Measurements from ENCODE around the gene TACC2. TPM values are rescaled to one million over a fixed set of nuclear protein-coding genes. Genes with fewer than 3 reads are reported as not detected.

Gene TACC2
- total and polyA plus RNA-seq, 9 of the 15 experiments (the other 6 are each of a cell fraction or from before 2014, with no cell fraction given): under 0.01 to 0.35 (median 0.03) TPM; not detected in 6

GRCh38 chr10:122248356-122249302 is 259.7 kb downstream of the TACC2 start (continued):
- TF ChIP-seq NR0B1 (IDR thresholded peaks at IDR 0.05; ENCODE audit: partially characterized antibody): no peak

- BruUV-seq (replicated peaks): no TSS peak
- no peak for ATAC-seq
- WGBS (ENCODE audit: insufficient coverage, low coverage, missing lambda C conversion rate): 3% methylated on average over 11 of the region's 11 CpGs
- Histone ChIP-seq H3K9me1 (ENCODE audit: control insufficient read depth, insufficient read depth, low read length) (no peaks in the 10 kb centered on the region), H3K4me1 (replicated peaks in 1 of 2; ENCODE audit: control insufficient read depth in 2 of 2, insufficient read depth in 2 of 2, low read length in 2 of 2) (no peaks in the 10 kb centered on the region), H3K27me3 (ENCODE audit: control insufficient read depth in 2 of 2, insufficient read depth in 2 of 2, low read length in 2 of 2) (peaks cover 0 to 22% of the 10 kb centered on the region in 2 experiments; a peak in 2 of 5 replicates), H3K36me3 (ENCODE audit: control insufficient read depth, insufficient read depth, low read length) (no peaks in the 10 kb centered on the region), H3K27ac (ENCODE audit: extremely low read depth, low read depth, low read length) (no peak overlapping the region), H2AFZ (ENCODE audit: low read depth, low read length) (no peak overlapping the region), H3K4me3 (no peak overlapping the region), H3K9ac (ENCODE audit: insufficient read depth in 1 of 2, low read depth in 2 of 2, low read length in 2 of 2) (no peak overlapping the region), H3K9me3 (replicated peaks; ENCODE audit: control insufficient read depth, insufficient read depth, low read depth, low read length) (no peaks in the 10 kb centered on the region), H3K79me2 (ENCODE audit: control insufficient read depth, insufficient read depth, low read length) (no peaks in the 10 kb centered on the region), H4K20me1 (replicated peaks; ENCODE audit: control insufficient read depth, insufficient read depth, low read length) (no peaks in the 10 kb centered on the region), H3K4me2 (ENCODE audit: insufficient read depth, low read length) (no peak overlapping the region)
- ChIA-PET CTCF (ENCODE audit: low intra/inter-chr PET ratio) (no interaction called here), POLR2A (no interaction called here)
- DNase-seq (ENCODE audit: extremely low read depth in 1 of 4, low spot score in 3 of 4): no peak
- intact Hi-C loops (cut with micrococcal nuclease) (no loop called here), in situ Hi-C loops (cut with MboI) (no loop called here)
- no peak for FAIRE-seq
- TF ChIP-seq TCF7 (IDR thresholded peaks at IDR 0.05; ENCODE audit: borderline replicate concordance) (no peak), ZNF384 (IDR thresholded peaks at IDR 0.05; ENCODE audit: low read depth, low read length) (no peak), ZNF184 (CRISPR knock-in tag; IDR thresholded peaks at IDR 0.05) (no peak), NR2C1 (IDR thresholded peaks at IDR 0.05) (no peak), NR2C1 (tag; IDR thresholded peaks at IDR 0.05) (no peak), MAFK (IDR thresholded peaks at IDR 0.05; ENCODE audit: low read length) (no peak), FOXJ3 (CRISPR knock-in tag; IDR thresholded peaks at IDR 0.05) (no peak), RBM14 (IDR thresholded peaks at IDR 0.05; ENCODE audit: borderline replicate concordance, insufficient read depth, low read depth, low read length) (no peak), ZNF395 (CRISPR knock-in tag; IDR thresholded peaks at IDR 0.05) (no peak), ZBTB11 (CRISPR knock-in tag; IDR thresholded peaks at IDR 0.05) (no peak), ZNF445 (CRISPR knock-in tag; IDR thresholded peaks at IDR 0.05; ENCODE audit: low read depth) (no peak), HNRNPK (IDR thresholded peaks at IDR 0.05; ENCODE audit: low read depth, low read length, poor library complexity, severe bottlenecking) (no peak)
Measured at GRCh38 chr10:122249303-122249850, 260.4 kb downstream of the TACC2 start.
